Suprapubic skin (tissue), 3 donors: ENCODE data around the gene MAST3.

Source experiments
- POLR2AphosphoS5 ChIP-seq, 3 donors: sonication (generic); formaldehyde crosslinking; IDR thresholded peaks; one replicate each; pipeline ENCODE4 v1.6.1; 2017; ENCODE audit warnings: antibody characterized with exemption in 3 of 3
- TF ChIP-seq, protein P1 (sequence below), 2 donors: fragments of 200-600 bp in 1 of 2; fragments of 450-650 bp in 1 of 2; sonication (generic) in 1 of 2; IDR thresholded peaks; one replicate each; pipeline ENCODE4 v1.5.1; 2016 to 2019; ENCODE audit warnings: antibody characterized with exemption in 2 of 2, mild to moderate bottlenecking in 1 of 2, moderate library complexity in 1 of 2

DNA sequence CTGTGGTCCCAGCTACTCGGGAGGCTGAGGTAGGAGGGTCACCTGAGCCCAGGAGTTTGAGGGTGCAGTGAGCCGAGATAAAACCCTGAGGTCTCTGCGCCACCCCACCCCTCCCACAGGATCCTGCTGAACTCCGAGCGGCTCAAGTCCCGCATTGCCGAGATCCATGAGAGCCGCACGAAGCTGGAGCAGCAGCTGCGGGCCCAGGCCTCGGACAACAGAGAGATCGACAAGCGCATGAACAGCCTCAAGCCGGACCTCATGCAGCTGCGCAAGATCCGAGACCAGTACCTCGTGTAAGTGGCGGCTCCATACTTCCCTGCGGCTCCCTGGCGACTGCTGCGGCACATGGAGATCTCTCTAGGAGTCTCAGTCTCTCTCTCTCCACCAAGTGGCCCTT, 69.4 kb downstream of the MAST3 start:
- TF ChIP-seq, protein P1, sequence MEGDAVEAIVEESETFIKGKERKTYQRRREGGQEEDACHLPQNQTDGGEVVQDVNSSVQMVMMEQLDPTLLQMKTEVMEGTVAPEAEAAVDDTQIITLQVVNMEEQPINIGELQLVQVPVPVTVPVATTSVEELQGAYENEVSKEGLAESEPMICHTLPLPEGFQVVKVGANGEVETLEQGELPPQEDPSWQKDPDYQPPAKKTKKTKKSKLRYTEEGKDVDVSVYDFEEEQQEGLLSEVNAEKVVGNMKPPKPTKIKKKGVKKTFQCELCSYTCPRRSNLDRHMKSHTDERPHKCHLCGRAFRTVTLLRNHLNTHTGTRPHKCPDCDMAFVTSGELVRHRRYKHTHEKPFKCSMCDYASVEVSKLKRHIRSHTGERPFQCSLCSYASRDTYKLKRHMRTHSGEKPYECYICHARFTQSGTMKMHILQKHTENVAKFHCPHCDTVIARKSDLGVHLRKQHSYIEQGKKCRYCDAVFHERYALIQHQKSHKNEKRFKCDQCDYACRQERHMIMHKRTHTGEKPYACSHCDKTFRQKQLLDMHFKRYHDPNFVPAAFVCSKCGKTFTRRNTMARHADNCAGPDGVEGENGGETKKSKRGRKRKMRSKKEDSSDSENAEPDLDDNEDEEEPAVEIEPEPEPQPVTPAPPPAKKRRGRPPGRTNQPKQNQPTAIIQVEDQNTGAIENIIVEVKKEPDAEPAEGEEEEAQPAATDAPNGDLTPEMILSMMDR (IDR thresholded peaks at IDR 0.05): no peak
- TF ChIP-seq POLR2AphosphoS5 (IDR thresholded peaks at IDR 0.05): no peak
